Measurements from ENCODE around the gene PANK1.

PANK1 gene

DNA sequence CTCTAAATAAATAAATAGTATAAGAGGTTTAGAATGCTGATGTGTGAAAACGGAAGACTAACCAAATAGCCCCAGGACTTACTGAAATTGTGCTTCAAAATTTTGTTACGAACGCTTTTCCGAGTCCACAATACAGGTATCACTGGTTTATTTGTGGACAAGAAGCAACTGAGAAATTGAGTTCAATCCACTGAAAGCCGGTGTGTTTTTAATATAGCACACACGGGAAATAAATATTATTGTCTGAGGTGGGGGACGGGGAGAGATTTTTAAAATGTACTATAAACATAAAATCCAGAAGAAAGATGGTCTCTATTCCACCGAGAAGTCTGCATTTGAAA lies 110.2 kb downstream of the PANK1 start:
- TF ChIP-seq TEAD4 (IDR thresholded peaks at IDR 0.05) = no peak
- TF ChIP-seq TAF1 (IDR thresholded peaks at IDR 0.05; ENCODE audit: low read depth) = no peak
- no peak for TF ChIP-seq EGR1 (IDR thresholded peaks at IDR 0.05)
- TF ChIP-seq CREB1 (IDR thresholded peaks at IDR 0.05; ENCODE audit: low read depth) = no peak
